ENCODE measurements around the gene SAMMSON. TPM values are rescaled to one million over a fixed set of nuclear protein-coding genes. Genes with fewer than 3 reads are reported as not detected.

Gene SAMMSON
- total and polyA plus RNA-seq, 2 donors (not counting 1 experiment from before 2014, with no cell fraction given): not detected

GRCh38 chr3:70110066-70110465 is 110.5 kb downstream of the SAMMSON start:
- Histone ChIP-seq H3K36me3 (replicated peaks in 1 of 2; ENCODE audit: control extremely low read depth in 1 of 2, control insufficient read depth in 1 of 2, extremely low read depth in 1 of 2, insufficient read depth in 2 of 2, low read length in 1 of 2) (no peaks in the 10 kb centered on the region), H3K9me3 (ENCODE audit: control extremely low read depth in 1 of 3, control insufficient read depth in 2 of 3, insufficient read depth in 1 of 3, low read length in 2 of 3) (no peaks in the 10 kb centered on the region), H3K4me2 (replicated peaks; ENCODE audit: low read depth, low read length, poor library complexity, severe bottlenecking) (no peak overlapping the region), H3K27me3 (replicated peaks in 1 of 4; ENCODE audit: control extremely low read depth in 1 of 4, control insufficient read depth in 3 of 4, insufficient read depth in 4 of 4, low read length in 3 of 4) (no peaks in the 10 kb centered on the region), H3K27ac (ENCODE audit: low read length in 2 of 2) (no peak overlapping the region), H4K20me1 (ENCODE audit: control insufficient read depth, insufficient read depth, low read length, poor library complexity, severe bottlenecking) (no peaks in the 10 kb centered on the region), H3K79me2 (ENCODE audit: control insufficient read depth, insufficient read depth, low read length) (no peaks in the 10 kb centered on the region), H3K4me1 (ENCODE audit: control insufficient read depth in 2 of 2, insufficient read depth in 2 of 2, low read length in 2 of 2) (no peaks in the 10 kb centered on the region), H2AFZ (ENCODE audit: insufficient read depth, low read depth, low read length, poor library complexity, severe bottlenecking) (no peak overlapping the region), H3K4me3 (ENCODE audit: control extremely low read depth in 1 of 5, extremely low read depth in 1 of 5, insufficient read depth in 1 of 5, low read depth in 2 of 5, low read length in 4 of 5) (no peak overlapping the region), H3K9ac (ENCODE audit: low read length) (no peak overlapping the region)
- Mint-ChIP-seq H3K4me3 (no peak overlapping the region), H3K9me3 (ENCODE audit: insufficient read depth) (no peaks in the 10 kb centered on the region), H3K4me1 (no peaks in the 10 kb centered on the region), H3K27me3 (peaks cover 27% of the 10 kb centered on the region), H3K27ac (no peak overlapping the region)
- CTCF ChIA-PET: interaction anchor here (1.4 kb wide), 1 partner anchor 11 kb away, joined by 9 read pairs; no protein-coding TSS in a partner anchor
- intact Hi-C loops (cut with micrococcal nuclease): no loop called here
- no peak for ATAC-seq (ENCODE audit: low read depth)
- no CpG with 5 or more reads among the region's 2 CpGs for WGBS (ENCODE audit: insufficient coverage)
- DNase-seq: no peak
- POLR2A ChIA-PET: no interaction called here
- no peak for TF ChIP-seq EZH2 (IDR thresholded peaks at IDR 0.05; ENCODE audit: borderline replicate concordance, insufficient read depth, low read depth, low read length, poor library complexity, severe bottlenecking)
- TF ChIP-seq CTCF (IDR thresholded peaks at IDR 0.05): no peak

DNA sequence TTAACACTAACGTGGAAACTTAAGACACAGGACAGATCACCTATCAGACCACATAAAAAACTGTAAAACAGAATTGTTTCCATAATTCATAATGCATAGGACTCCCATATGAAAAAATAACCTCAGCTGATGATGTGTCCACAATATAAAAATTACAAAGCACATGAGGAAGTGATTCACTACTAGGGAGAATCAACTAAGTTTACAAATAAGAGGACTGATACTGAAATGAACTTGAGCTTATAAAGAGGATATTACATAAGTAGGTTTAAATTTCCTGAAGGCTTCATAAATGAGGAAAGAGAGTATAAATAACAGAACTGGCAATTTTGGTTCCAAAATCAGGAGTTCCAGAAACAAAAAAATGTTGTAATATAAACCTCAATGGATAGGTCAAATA is 111.9 kb downstream of the SAMMSON start:
- H3K36me3 ChIP-seq (replicated peaks in 1 of 2; ENCODE audit: control extremely low read depth in 1 of 2, control insufficient read depth in 1 of 2, extremely low read depth in 1 of 2, insufficient read depth in 2 of 2, low read length in 1 of 2): no peaks in the 10 kb centered on the region
- Mint-ChIP-seq H3K27ac (no peak overlapping the region), H3K4me3 (no peak overlapping the region), H3K27me3 (peaks cover 32% of the 10 kb centered on the region), H3K9me3 (ENCODE audit: insufficient read depth) (no peaks in the 10 kb centered on the region), H3K4me1 (no peaks in the 10 kb centered on the region)
- no peak for TF ChIP-seq CTCF (IDR thresholded peaks at IDR 0.05)
- no peak for TF ChIP-seq EZH2 (IDR thresholded peaks at IDR 0.05; ENCODE audit: borderline replicate concordance, insufficient read depth, low read depth, low read length, poor library complexity, severe bottlenecking)
- no peak overlapping the region for H3K27ac ChIP-seq (ENCODE audit: low read length in 2 of 2)
- DNase-seq (no peak), ATAC-seq (ENCODE audit: low read depth) (no peak)
- H3K79me2 ChIP-seq (ENCODE audit: control insufficient read depth, insufficient read depth, low read length): no peaks in the 10 kb centered on the region
- H4K20me1 ChIP-seq (ENCODE audit: control insufficient read depth, insufficient read depth, low read length, poor library complexity, severe bottlenecking): no peaks in the 10 kb centered on the region
- H3K27me3 ChIP-seq (replicated peaks in 1 of 4; ENCODE audit: control extremely low read depth in 1 of 4, control insufficient read depth in 3 of 4, insufficient read depth in 4 of 4, low read length in 3 of 4): no peaks in the 10 kb centered on the region
- no CpG with 5 or more reads among the region's 1 CpG for WGBS (ENCODE audit: insufficient coverage)
- no peak overlapping the region for H3K4me2 ChIP-seq (replicated peaks; ENCODE audit: low read depth, low read length, poor library complexity, severe bottlenecking)
- H2AFZ ChIP-seq (ENCODE audit: insufficient read depth, low read depth, low read length, poor library complexity, severe bottlenecking): no peak overlapping the region
- no peaks in the 10 kb centered on the region for H3K9me3 ChIP-seq (ENCODE audit: control extremely low read depth in 1 of 3, control insufficient read depth in 2 of 3, insufficient read depth in 1 of 3, low read length in 2 of 3)
- intact Hi-C loops (cut with micrococcal nuclease): no loop called here
- no peak overlapping the region for H3K4me3 ChIP-seq (ENCODE audit: control extremely low read depth in 1 of 5, extremely low read depth in 1 of 5, insufficient read depth in 1 of 5, low read depth in 2 of 5, low read length in 4 of 5)
- no peak overlapping the region for H3K9ac ChIP-seq (ENCODE audit: low read length)
- POLR2A ChIA-PET: no interaction called here
- H3K4me1 ChIP-seq (ENCODE audit: control insufficient read depth in 2 of 2, insufficient read depth in 2 of 2, low read length in 2 of 2): no peaks in the 10 kb centered on the region
- CTCF ChIA-PET: interaction anchor here (1.1 kb wide), 1 partner anchor 9 kb away, joined by 3 read pairs; no protein-coding TSS in a partner anchor
